ENCODE data around the gene RAB36.

Gene RAB36

GRCh38 chr22:23127055-23127756, 18.1 kb upstream of the RAB36 start:
- TF ChIP-seq, protein P1, sequence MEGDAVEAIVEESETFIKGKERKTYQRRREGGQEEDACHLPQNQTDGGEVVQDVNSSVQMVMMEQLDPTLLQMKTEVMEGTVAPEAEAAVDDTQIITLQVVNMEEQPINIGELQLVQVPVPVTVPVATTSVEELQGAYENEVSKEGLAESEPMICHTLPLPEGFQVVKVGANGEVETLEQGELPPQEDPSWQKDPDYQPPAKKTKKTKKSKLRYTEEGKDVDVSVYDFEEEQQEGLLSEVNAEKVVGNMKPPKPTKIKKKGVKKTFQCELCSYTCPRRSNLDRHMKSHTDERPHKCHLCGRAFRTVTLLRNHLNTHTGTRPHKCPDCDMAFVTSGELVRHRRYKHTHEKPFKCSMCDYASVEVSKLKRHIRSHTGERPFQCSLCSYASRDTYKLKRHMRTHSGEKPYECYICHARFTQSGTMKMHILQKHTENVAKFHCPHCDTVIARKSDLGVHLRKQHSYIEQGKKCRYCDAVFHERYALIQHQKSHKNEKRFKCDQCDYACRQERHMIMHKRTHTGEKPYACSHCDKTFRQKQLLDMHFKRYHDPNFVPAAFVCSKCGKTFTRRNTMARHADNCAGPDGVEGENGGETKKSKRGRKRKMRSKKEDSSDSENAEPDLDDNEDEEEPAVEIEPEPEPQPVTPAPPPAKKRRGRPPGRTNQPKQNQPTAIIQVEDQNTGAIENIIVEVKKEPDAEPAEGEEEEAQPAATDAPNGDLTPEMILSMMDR (IDR thresholded peaks at IDR 0.05; ENCODE audit: extremely low read depth, missing control alignments): no peak

DNA sequence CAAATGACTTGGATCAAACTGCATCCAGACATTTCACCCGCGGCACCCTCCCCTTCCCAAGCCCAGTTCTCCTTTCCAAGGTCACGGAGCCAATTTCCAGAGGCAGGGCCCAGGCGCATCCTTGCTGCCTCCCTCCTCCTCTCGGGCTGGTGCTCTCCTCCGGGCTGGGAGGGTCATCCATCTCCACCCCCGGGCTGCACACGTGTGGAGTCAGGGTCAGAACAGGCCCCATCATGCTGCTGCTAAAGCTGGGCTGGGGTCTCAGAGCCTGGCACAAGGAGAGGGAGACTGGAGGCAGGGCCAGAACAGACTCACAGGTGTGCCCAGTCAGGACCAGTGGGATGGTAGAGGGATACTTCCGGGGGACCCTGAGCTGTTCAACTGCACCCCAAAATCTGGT, 17.5 kb upstream of the RAB36 start:
- DNase-seq (ENCODE audit: low spot score): no peak
- TF ChIP-seq, protein P1 (IDR thresholded peaks at IDR 0.05; ENCODE audit: extremely low read depth, missing control alignments): no peak

More at GRCh38 chr22:23127055-23127756, 18.1 kb upstream of the RAB36 start:
- no peak for DNase-seq (ENCODE audit: low spot score)

DNA sequence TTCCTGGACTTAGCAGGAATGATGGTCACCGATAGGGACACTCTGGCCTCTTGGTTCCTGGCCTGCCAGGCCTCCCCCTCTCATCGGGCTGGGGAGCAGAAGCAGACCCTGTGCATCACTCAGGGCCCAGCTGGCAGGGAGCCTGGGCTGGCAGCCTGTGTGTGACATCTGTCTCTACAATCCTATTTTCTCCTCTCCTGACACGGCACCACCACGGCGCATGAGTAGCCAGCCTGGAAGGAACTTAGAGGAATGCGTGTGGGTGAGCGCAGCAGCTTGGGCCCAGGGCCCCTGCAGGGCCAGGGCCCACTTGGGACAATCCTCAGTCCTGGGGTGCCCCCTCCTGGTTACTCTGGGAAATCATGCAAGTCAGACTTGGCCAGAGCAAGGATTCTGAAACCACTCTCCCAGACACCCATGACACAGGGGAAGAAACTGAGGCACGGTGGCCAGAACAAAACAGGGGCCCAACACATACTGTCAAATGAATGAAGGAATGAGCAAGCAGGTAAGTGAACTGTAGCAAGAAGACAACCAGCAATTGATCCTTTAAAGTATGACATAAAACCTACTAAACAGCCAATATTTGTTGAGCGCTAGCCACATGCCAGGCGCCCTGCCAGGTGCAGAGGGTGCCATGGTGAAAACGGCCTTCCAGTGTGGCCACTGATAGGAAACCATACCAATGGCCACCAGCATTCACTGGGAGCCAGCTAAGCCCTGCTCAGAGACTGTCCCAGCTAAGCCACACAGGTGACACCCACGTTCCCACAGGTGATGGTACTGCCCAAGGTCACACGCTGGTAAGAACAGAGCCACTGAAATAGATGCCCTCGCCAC, 16.8 kb upstream of the RAB36 start:
- peak; percentile 75 for DNase-seq (ENCODE audit: low spot score)
- TF ChIP-seq, protein P1 (IDR thresholded peaks at IDR 0.05; ENCODE audit: extremely low read depth, missing control alignments): peak; percentile 73

DNA sequence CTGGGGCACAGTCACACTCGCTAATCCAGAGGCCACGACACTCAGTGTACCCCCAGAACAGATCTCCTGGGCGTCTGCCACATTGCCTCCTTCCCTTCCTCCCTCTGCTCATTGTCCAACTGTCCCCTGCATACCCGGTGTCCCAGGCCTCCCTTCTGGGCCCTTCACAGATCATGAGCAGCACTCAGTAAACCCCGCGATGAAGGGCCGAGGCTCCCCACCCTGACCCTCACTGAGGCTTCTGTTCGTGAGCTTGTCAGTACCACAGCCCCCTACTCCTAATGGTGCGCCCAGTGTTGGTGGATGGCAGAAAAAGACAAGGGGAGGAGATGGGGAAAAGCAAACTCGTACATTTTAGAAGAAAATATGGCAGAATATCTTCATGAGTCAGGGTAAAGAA, 16.1 kb upstream of the RAB36 start:
- TF ChIP-seq, protein P1 (IDR thresholded peaks at IDR 0.05; ENCODE audit: extremely low read depth, missing control alignments): no peak
- no peak for DNase-seq (ENCODE audit: low spot score)

DNA sequence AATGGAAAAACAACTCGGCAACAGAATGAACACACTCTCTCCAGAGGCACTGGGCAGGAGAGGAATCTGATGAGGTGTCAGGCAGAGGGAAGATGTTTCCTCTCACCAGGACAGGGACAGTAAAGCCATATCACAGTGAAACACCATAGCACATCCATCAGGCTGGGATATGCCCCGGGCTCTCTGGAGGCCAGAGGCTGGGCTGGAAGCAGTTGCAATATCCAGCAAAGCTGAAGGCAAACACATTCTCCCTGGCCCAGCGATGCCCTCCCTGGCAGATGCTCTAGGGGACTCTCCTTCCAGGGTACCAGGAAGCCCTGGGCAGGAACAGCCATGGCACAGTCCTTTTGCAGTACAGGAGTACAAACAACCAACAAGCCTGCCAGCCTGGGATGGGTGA, 14.6 kb upstream of the RAB36 start:
- TF ChIP-seq, protein P1 (IDR thresholded peaks at IDR 0.05; ENCODE audit: extremely low read depth, missing control alignments): no peak
- DNase-seq (ENCODE audit: low spot score): no peak

DNA sequence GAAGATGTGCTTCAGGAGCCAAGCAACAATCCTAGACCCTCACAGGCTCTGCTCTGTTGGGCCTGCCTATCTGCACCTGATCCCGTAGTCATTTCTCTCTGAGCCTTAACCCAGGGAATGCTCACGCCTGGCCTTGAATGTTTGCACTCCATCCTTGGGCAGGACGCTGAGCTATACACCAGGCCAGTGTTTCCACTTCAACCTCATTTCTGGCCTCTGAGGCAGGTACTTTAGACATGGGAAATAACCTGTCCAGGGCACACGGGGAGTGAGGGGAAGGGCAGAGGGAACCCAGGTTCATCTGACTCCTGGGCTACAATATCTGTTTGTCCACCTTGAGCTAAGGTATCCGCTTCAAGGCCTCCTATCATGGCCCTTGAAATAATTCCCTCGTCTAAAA, 13.3 kb upstream of the RAB36 start:
- no peak for DNase-seq (ENCODE audit: low spot score)
- TF ChIP-seq, protein P1 (IDR thresholded peaks at IDR 0.05; ENCODE audit: extremely low read depth, missing control alignments): no peak
